ENCODE measurements around the gene BTNL9.
"Not testable (repeated sequence)": the region's sequence is repeated elsewhere in the genome, so short reads cannot be mapped to it uniquely, and the experiment has no call there.

The BTNL9 gene

GRCh38 chr5:181039931-181040630 is at the start of gene BTNL9:
Gene BTNL9, plus strand, starts transcription at chr5:181040266. Its CDS starts 5,224 bp downstream, at chr5:181045490.
- no peak for DNase-seq (ENCODE audit: low read depth)
- no peak within 1 kb of the TSS for H3K4me3 ChIP-seq (ENCODE audit: low read depth, low read length)

GRCh38 chr5:180990882-180991242 is 49.2 kb upstream of the BTNL9 start:
- DNase-seq (ENCODE audit: low read depth), result no peak
- no peak overlapping the region for H3K4me3 ChIP-seq (ENCODE audit: low read depth, low read length)

- no peak for DNase-seq (ENCODE audit: low read depth)
- H3K4me3 ChIP-seq (ENCODE audit: low read depth, low read length), result no peak overlapping the region
Observed at GRCh38 chr5:181001947-181002346, 38.1 kb upstream of the BTNL9 start.

- no peak for DNase-seq (ENCODE audit: low read depth)
- H3K4me3 ChIP-seq (ENCODE audit: low read depth, low read length), result no peak overlapping the region
Observed at GRCh38 chr5:181005791-181006190, 34.3 kb upstream of the BTNL9 start.

- no peak for DNase-seq (ENCODE audit: low read depth)
- H3K4me3 ChIP-seq (ENCODE audit: low read depth, low read length), result no peak overlapping the region
Observed at GRCh38 chr5:181008136-181008535, 31.9 kb upstream of the BTNL9 start.

- not testable (repeated sequence) for DNase-seq (ENCODE audit: low read depth); H3K4me3 ChIP-seq (ENCODE audit: low read depth, low read length)
Observed at GRCh38 chr5:181010018-181010417, 30.0 kb upstream of the BTNL9 start.

- not testable (repeated sequence) for DNase-seq (ENCODE audit: low read depth); H3K4me3 ChIP-seq (ENCODE audit: low read depth, low read length)
Observed at GRCh38 chr5:181014654-181015053, 25.4 kb upstream of the BTNL9 start.

- not testable (repeated sequence) for H3K4me3 ChIP-seq (ENCODE audit: low read depth, low read length); DNase-seq (ENCODE audit: low read depth)
Observed at GRCh38 chr5:181017448-181017847, 22.6 kb upstream of the BTNL9 start.

- DNase-seq (ENCODE audit: low read depth), result no peak
- H3K4me3 ChIP-seq (ENCODE audit: low read depth, low read length), result no peak overlapping the region
Observed at GRCh38 chr5:181020688-181021087, 19.4 kb upstream of the BTNL9 start.

- DNase-seq (ENCODE audit: low read depth), result no peak
- no peak overlapping the region for H3K4me3 ChIP-seq (ENCODE audit: low read depth, low read length)
Observed at GRCh38 chr5:181024245-181025064, 15.6 kb upstream of the BTNL9 start.

GRCh38 chr5:181027452-181028031 is 12.5 kb upstream of the BTNL9 start:
- DNase-seq (ENCODE audit: low read depth), result no peak
- H3K4me3 ChIP-seq (ENCODE audit: low read depth, low read length), result no peak overlapping the region

- no peak for DNase-seq (ENCODE audit: low read depth)
- no peak overlapping the region for H3K4me3 ChIP-seq (ENCODE audit: low read depth, low read length)
Observed at GRCh38 chr5:181028032-181028819, 11.8 kb upstream of the BTNL9 start.

GRCh38 chr5:181031716-181032115 is 8.3 kb upstream of the BTNL9 start:
- no peak for DNase-seq (ENCODE audit: low read depth)
- H3K4me3 ChIP-seq (ENCODE audit: low read depth, low read length), result no peak overlapping the region

- DNase-seq (ENCODE audit: low read depth), result no peak
- H3K4me3 ChIP-seq (ENCODE audit: low read depth, low read length), result no peak overlapping the region
Observed at GRCh38 chr5:181035991-181036815, 3.9 kb upstream of the BTNL9 start.

GRCh38 chr5:181036816-181037364 is 3.2 kb upstream of the BTNL9 start:
- H3K4me3 ChIP-seq (ENCODE audit: low read depth, low read length), result no peak overlapping the region
- no peak for DNase-seq (ENCODE audit: low read depth)

GRCh38 chr5:181037365-181037861 is 2.7 kb upstream of the BTNL9 start:
- no peak for DNase-seq (ENCODE audit: low read depth)
- H3K4me3 ChIP-seq (ENCODE audit: low read depth, low read length), result no peak overlapping the region

GRCh38 chr5:181039471-181039870 is 595 bp upstream of the BTNL9 start:
- no peak overlapping the region for H3K4me3 ChIP-seq (ENCODE audit: low read depth, low read length)

GRCh38 chr5:181040631-181040945 is 522 bp downstream of the BTNL9 start:
- H3K4me3 ChIP-seq (ENCODE audit: low read depth, low read length), result no peak overlapping the region
- no peak for DNase-seq (ENCODE audit: low read depth)

More at GRCh38 chr5:181039471-181039870, 595 bp upstream of the BTNL9 start:
- DNase-seq (ENCODE audit: low read depth), result no peak

- H3K4me3 ChIP-seq (ENCODE audit: low read depth, low read length), result no peak overlapping the region
- DNase-seq (ENCODE audit: low read depth), result no peak
Observed at GRCh38 chr5:181041043-181041442, 977 bp downstream of the BTNL9 start.

Measured in skeletal muscle cell (primary cell).